K562 (cell line): ENCODE measurements around the gene DIPK1B. TPM values are rescaled to one million over a fixed set of nuclear protein-coding genes. Genes with fewer than 3 reads are reported as not detected.

Source experiments
- ZNF79 ChIP-seq: fragments of 250-450 bp; sonication (Bioruptor Pico); IDR thresholded peaks from 2 replicates; pipeline ENCODE4 v1.4.0; 2020; ENCODE audit warnings: low read depth, mild to moderate bottlenecking, moderate library complexity
- polyA plus RNA-seq, 8 experiments: library from polyadenylated mRNA; depleted of rRNA in 4 of 8; stranded (reverse) in 5 of 8; unstranded in 3 of 8; fragments of >200 nt; fragmentation: Nextera tagmentation in 2 of 8; fragmentation: Illumina TruSeq in 1 of 8; extraction: Ambion mirVana in 2 of 8; extraction: Trizol in 1 of 8; gene quantifications; 2 replicates each; pipeline versions ENCODE4 v1.2.1 to v1.2.3, GENCODE V29; 2011 to 2014; ENCODE audit warnings: inconsistent platforms in 1 of 8, missing spikeins in 1 of 8
- total RNA-seq, 7 experiments: library from RNA; depleted of rRNA in 6 of 7; stranded (reverse); fragments of >200 nt in 6 of 7; fragmentation: Illumina TruSeq in 2 of 7; extraction: Trizol in 2 of 7; gene quantifications; 2 replicates each; pipeline versions ENCODE4 v1.2.1 to v1.2.3, GENCODE V29; 2011 to 2021; ENCODE audit warnings: low replicate concordance in 1 of 7
- TF ChIP-seq, protein P1 (sequence below): fragments of 450-650 bp; formaldehyde crosslinking; IDR thresholded peaks from 2 replicates; pipeline ENCODE4 v1.4.0; 2020; ENCODE audit warnings: mild to moderate bottlenecking, mixed read lengths
- TF ChIP-seq, protein P2 (sequence below): fragments of 250-450 bp; sonication (Bioruptor Pico); IDR thresholded peaks from 2 replicates; pipeline ENCODE4 v1.5.0; 2021
- TF ChIP-seq, protein P3 (sequence below), 2 experiments: IDR thresholded peaks; 2 replicates each; pipeline ENCODE4 v1.6.1; 2012; ENCODE audit warnings: improper control_type of control experiment in 2 of 2, low read depth in 2 of 2, low read length in 2 of 2, borderline replicate concordance in 1 of 2

Gene DIPK1B
- total and polyA plus RNA-seq, 9 of the 15 experiments (the other 6 are each of a cell fraction or from before 2014, with no cell fraction given): 0.08 to 22.3 (median 5.9) TPM

DNA sequence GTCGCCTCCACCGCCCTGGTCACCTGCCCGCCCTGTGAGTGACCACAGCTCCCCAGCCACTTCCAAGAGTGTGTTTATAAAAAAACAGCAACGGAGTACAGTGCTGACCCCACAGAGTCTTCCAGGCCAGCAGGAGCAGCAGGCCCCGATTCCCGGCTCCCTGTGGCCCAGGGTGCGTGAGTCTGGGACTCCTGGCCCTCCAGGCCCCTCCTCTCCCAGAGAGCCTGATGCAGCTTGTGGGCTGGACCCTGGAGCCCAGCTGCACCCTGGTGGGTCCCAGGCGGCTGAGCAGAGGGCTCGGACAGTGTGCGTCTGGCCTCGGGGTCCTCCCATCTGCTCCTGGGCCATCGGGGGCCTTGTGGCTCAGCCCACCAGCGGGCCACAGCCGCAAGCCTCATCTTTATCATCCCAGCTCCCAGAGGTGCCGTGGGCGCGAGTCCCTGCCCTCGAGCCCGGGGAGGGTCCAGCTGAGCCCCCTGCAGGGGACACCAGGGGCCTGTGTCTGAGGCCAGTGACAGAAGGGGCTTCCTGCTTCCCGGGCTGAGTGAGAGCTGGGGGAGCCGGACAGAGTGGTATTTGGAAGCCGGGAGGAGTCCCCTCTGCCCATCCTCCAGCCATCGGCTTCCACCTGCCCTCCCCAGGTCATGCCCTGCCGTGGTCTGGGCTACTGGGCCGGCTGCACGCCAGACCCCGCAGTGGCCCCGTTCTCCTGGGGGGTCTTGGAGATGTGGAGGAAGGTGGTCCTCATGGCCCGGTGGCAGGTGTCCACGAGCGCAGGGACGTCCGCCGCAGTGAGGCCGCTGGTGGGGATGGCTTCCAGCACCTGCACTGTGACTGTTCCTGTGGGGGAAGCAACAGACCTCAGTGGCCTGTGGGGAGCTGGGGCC is 39.0 kb upstream of the DIPK1B start (continued):
- TF ChIP-seq, protein P1, sequence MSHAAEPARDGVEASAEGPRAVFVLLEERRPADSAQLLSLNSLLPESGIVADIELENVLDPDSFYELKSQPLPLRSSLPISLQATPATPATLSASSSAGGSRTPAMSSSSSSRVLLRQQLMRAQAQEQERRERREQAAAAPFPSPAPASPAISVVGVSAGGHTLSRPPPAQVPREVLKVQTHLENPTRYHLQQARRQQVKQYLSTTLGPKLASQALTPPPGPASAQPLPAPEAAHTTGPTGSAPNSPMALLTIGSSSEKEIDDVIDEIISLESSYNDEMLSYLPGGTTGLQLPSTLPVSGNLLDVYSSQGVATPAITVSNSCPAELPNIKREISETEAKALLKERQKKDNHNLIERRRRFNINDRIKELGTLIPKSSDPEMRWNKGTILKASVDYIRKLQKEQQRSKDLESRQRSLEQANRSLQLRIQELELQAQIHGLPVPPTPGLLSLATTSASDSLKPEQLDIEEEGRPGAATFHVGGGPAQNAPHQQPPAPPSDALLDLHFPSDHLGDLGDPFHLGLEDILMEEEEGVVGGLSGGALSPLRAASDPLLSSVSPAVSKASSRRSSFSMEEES (CRISPR knock-in tag): peak; percentile 41
- TF ChIP-seq, protein P2, sequence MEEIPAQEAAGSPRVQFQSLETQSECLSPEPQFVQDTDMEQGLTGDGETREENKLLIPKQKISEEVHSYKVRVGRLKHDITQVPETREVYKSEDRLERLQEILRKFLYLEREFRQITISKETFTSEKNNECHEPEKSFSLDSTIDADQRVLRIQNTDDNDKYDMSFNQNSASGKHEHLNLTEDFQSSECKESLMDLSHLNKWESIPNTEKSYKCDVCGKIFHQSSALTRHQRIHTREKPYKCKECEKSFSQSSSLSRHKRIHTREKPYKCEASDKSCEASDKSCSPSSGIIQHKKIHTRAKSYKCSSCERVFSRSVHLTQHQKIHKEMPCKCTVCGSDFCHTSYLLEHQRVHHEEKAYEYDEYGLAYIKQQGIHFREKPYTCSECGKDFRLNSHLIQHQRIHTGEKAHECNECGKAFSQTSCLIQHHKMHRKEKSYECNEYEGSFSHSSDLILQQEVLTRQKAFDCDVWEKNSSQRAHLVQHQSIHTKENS (CRISPR knock-in tag): peak; percentile 83
- no peak for TF ChIP-seq ZNF79 (CRISPR knock-in tag)
- TF ChIP-seq, protein P3, sequence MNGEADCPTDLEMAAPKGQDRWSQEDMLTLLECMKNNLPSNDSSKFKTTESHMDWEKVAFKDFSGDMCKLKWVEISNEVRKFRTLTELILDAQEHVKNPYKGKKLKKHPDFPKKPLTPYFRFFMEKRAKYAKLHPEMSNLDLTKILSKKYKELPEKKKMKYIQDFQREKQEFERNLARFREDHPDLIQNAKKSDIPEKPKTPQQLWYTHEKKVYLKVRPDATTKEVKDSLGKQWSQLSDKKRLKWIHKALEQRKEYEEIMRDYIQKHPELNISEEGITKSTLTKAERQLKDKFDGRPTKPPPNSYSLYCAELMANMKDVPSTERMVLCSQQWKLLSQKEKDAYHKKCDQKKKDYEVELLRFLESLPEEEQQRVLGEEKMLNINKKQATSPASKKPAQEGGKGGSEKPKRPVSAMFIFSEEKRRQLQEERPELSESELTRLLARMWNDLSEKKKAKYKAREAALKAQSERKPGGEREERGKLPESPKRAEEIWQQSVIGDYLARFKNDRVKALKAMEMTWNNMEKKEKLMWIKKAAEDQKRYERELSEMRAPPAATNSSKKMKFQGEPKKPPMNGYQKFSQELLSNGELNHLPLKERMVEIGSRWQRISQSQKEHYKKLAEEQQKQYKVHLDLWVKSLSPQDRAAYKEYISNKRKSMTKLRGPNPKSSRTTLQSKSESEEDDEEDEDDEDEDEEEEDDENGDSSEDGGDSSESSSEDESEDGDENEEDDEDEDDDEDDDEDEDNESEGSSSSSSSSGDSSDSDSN (IDR thresholded peaks at IDR 0.05; ENCODE audit: borderline replicate concordance in 1 of 2, low read depth in 2 of 2, low read length in 2 of 2): peak; percentile 44 to 59; a peak in 1 of 4 replicates
- TF ChIP-seq, all 486 proteins: peak for 91
